HG02870 (cell line): ENCODE data around the gene SPEN.
"Not testable (repeated sequence)": the region's sequence is repeated elsewhere in the genome, so short reads cannot be mapped to it uniquely, and the experiment has no call there.

Source experiments
- ATAC-seq: cut with Tn5 transposase; IDR thresholded peaks from one replicate; pipeline ENCODE4 v1.9.1; 2021; ENCODE audit warnings: mild to moderate bottlenecking, moderate library complexity; ENCODE audit not compliant: unreplicated experiment

SPEN gene

GRCh38 chr1:15856888-15857287 lies 9.4 kb downstream of the SPEN start:
- no peak for ATAC-seq

GRCh38 chr1:15858069-15858670 lies 10.7 kb downstream of the SPEN start:
- ATAC-seq, result no peak

GRCh38 chr1:15858672-15859372 lies 11.3 kb downstream of the SPEN start:
- ATAC-seq, result no peak

- ATAC-seq, result no peak
Observed at GRCh38 chr1:15863156-15863901, 15.8 kb downstream of the SPEN start.

- ATAC-seq, result no peak
Observed at GRCh38 chr1:15866721-15867201, 19.3 kb downstream of the SPEN start.

GRCh38 chr1:15867288-15867687 lies 19.8 kb downstream of the SPEN start:
- ATAC-seq, result no peak

- ATAC-seq, result no peak
Observed at GRCh38 chr1:15869413-15869812, 21.9 kb downstream of the SPEN start.

- no peak for ATAC-seq
Observed at GRCh38 chr1:15870421-15870820, 22.9 kb downstream of the SPEN start.

GRCh38 chr1:15874471-15874870 lies 27.0 kb downstream of the SPEN start:
- ATAC-seq, result no peak

GRCh38 chr1:15876357-15877055 lies 29.0 kb downstream of the SPEN start:
- no peak for ATAC-seq

- no peak for ATAC-seq
Observed at GRCh38 chr1:15881961-15882360, 34.5 kb downstream of the SPEN start.

- no peak for ATAC-seq
Observed at GRCh38 chr1:15882665-15883064, 35.2 kb downstream of the SPEN start.

GRCh38 chr1:15883326-15883725 lies 35.8 kb downstream of the SPEN start:
- ATAC-seq, result no peak

GRCh38 chr1:15884477-15884876 lies 37.0 kb downstream of the SPEN start:
- no peak for ATAC-seq

- ATAC-seq, result no peak
Observed at GRCh38 chr1:15885269-15885668, 37.8 kb downstream of the SPEN start.

GRCh38 chr1:15885701-15886610 lies 38.4 kb downstream of the SPEN start:
- no peak for ATAC-seq

- ATAC-seq, result no peak
Observed at GRCh38 chr1:15886611-15887167, 39.2 kb downstream of the SPEN start.

- ATAC-seq, result not testable (repeated sequence)
Observed at GRCh38 chr1:15892857-15893599, 45.5 kb downstream of the SPEN start.

GRCh38 chr1:15895233-15895632 lies 47.7 kb downstream of the SPEN start:
- no peak for ATAC-seq
